WERI-Rb-1 (cell line): ENCODE results near the gene RPS17.
A peak's percentile ranks its signal among the peaks of the same experiment; 100 is the strongest.
"Not testable (repeated sequence)": the region's sequence is repeated elsewhere in the genome, so short reads cannot be mapped to it uniquely, and the experiment has no call there.

Experiments used
- DNase-seq: peaks from one replicate; pipeline ENCODE4 v3.0.0-alpha.2; 2020
- H3K27ac ChIP-seq: fragments of 250-450 bp; sonication (Bioruptor Pico); 2 replicates; pipeline ENCODE4 v1.5.1; 2020; ENCODE audit warnings: mild to moderate bottlenecking, moderate library complexity
- H3K27me3 ChIP-seq: fragments of 250-450 bp; sonication (Bioruptor Pico); 2 replicates; pipeline ENCODE4 v1.5.1; 2021; ENCODE audit warnings: mild to moderate bottlenecking, low read depth, moderate library complexity; ENCODE audit not compliant: insufficient read depth, severe bottlenecking
- H3K36me3 ChIP-seq: fragments of 250-450 bp; sonication (Bioruptor Pico); 2 replicates; pipeline ENCODE4 v1.5.1; 2020; ENCODE audit warnings: mild to moderate bottlenecking, moderate library complexity
- H3K4me3 ChIP-seq: 2 replicates; pipeline ENCODE4 v1.5.1; 2011; ENCODE audit warnings: low read depth, mild to moderate bottlenecking, control low read depth, low read length
- H3K9me3 ChIP-seq: fragments of 250-450 bp; sonication (Bioruptor Pico); 2 replicates; pipeline ENCODE4 v1.5.1; 2021; ENCODE audit warnings: mild to moderate bottlenecking, moderate library complexity; ENCODE audit not compliant: severe bottlenecking
- CTCF ChIP-seq: IDR thresholded peaks from 2 replicates; pipeline ENCODE4 v1.5.1; 2011; ENCODE audit warnings: low read depth, mild to moderate bottlenecking, control low read depth, inconsistent platforms, low read length

Gene RPS17

GRCh38 chr15:82532991-82533481, 7.2 kb downstream of the RPS17 start:
- no peak overlapping the region for H3K4me3 ChIP-seq
- H3K27ac ChIP-seq, result no peak overlapping the region
- no peaks in the 10 kb centered on the region for H3K9me3 ChIP-seq
- peaks cover 42% of the 10 kb centered on the region for H3K36me3 ChIP-seq
- TF ChIP-seq CTCF, result no peak
- DNase-seq, result no peak
- H3K27me3 ChIP-seq, result no peaks in the 10 kb centered on the region

- no peak overlapping the region for H3K27ac ChIP-seq
- H3K4me3 ChIP-seq, result no peak overlapping the region
- TF ChIP-seq CTCF, result no peak
- H3K36me3 ChIP-seq, result peaks cover 36% of the 10 kb centered on the region
- H3K9me3 ChIP-seq, result no peaks in the 10 kb centered on the region
- DNase-seq, result no peak
- H3K27me3 ChIP-seq, result no peaks in the 10 kb centered on the region
Observed at GRCh38 chr15:82532383-82532990, 7.8 kb downstream of the RPS17 start.

GRCh38 chr15:82531496-82532382, 8.5 kb downstream of the RPS17 start:
- H3K9me3 ChIP-seq, result no peaks in the 10 kb centered on the region
- TF ChIP-seq CTCF, result no peak
- H3K27me3 ChIP-seq, result no peaks in the 10 kb centered on the region
- H3K27ac ChIP-seq, result no peak overlapping the region
- H3K36me3 ChIP-seq, result peaks cover 29% of the 10 kb centered on the region
- no peak overlapping the region for H3K4me3 ChIP-seq
- DNase-seq, result no peak

GRCh38 chr15:82530606-82531379, 9.5 kb downstream of the RPS17 start:
- peaks cover 19% of the 10 kb centered on the region for H3K36me3 ChIP-seq
- DNase-seq, result peak; percentile 89
- peak; percentile 63 for TF ChIP-seq CTCF
- peak overlapping the region; percentile 73 for H3K27ac ChIP-seq
- peak overlapping the region; percentile 44 for H3K4me3 ChIP-seq
- no peaks in the 10 kb centered on the region for H3K9me3 ChIP-seq
- H3K27me3 ChIP-seq, result no peaks in the 10 kb centered on the region

GRCh38 chr15:82530006-82530405, 10.3 kb downstream of the RPS17 start:
- Histone ChIP-seq H3K27ac (no peak overlapping the region), H3K36me3 (peaks cover 11% of the 10 kb centered on the region), H3K27me3 (no peaks in the 10 kb centered on the region), H3K9me3 (no peaks in the 10 kb centered on the region), H3K4me3 (no peak overlapping the region)
- no peak for TF ChIP-seq CTCF
- no peak for DNase-seq

- H3K4me3 ChIP-seq, DNase-seq, H3K27ac ChIP-seq: not testable (repeated sequence)
Observed at GRCh38 chr15:82513587-82513986, 26.7 kb downstream of the RPS17 start.

GRCh38 chr15:82507693-82508092, 32.6 kb downstream of the RPS17 start:
- H3K36me3 ChIP-seq, H3K27ac ChIP-seq, H3K9me3 ChIP-seq, H3K4me3 ChIP-seq, H3K27me3 ChIP-seq, DNase-seq: not testable (repeated sequence)

More at GRCh38 chr15:82513587-82513986, 26.7 kb downstream of the RPS17 start:
- H3K36me3 ChIP-seq, H3K27me3 ChIP-seq, H3K9me3 ChIP-seq: not testable (repeated sequence)

GRCh38 chr15:82507087-82507486, 33.2 kb downstream of the RPS17 start:
- H3K36me3 ChIP-seq, H3K27ac ChIP-seq, H3K4me3 ChIP-seq, H3K27me3 ChIP-seq, H3K9me3 ChIP-seq, DNase-seq: not testable (repeated sequence)
